Keratinocyte (primary cell): ENCODE measurements around the gene BCAP31.

Experiments used
- EZH2 ChIP-seq: IDR thresholded peaks from one replicate; pipeline ENCODE4 v1.6.1; 2012; ENCODE audit warnings: inconsistent platforms, mild to moderate bottlenecking, low read length, moderate library complexity
- TF ChIP-seq, protein P1 (sequence below), 3 experiments: IDR thresholded peaks in 1 of 3; conservative IDR thresholded peaks in 1 of 3; optimal IDR thresholded peaks in 1 of 3; 2 replicates in 2 of 3; 3 replicates in 1 of 3; pipeline versions ENCODE3 to v1.5.1; 2011; ENCODE audit warnings: low read length in 3 of 3, mild to moderate bottlenecking in 3 of 3, moderate library complexity in 2 of 3, control low read depth in 1 of 3, inconsistent platforms in 1 of 3; ENCODE audit not compliant: insufficient read depth in 2 of 3; ENCODE audit errors: extremely low read depth in 1 of 3

- TF ChIP-seq, protein P1, sequence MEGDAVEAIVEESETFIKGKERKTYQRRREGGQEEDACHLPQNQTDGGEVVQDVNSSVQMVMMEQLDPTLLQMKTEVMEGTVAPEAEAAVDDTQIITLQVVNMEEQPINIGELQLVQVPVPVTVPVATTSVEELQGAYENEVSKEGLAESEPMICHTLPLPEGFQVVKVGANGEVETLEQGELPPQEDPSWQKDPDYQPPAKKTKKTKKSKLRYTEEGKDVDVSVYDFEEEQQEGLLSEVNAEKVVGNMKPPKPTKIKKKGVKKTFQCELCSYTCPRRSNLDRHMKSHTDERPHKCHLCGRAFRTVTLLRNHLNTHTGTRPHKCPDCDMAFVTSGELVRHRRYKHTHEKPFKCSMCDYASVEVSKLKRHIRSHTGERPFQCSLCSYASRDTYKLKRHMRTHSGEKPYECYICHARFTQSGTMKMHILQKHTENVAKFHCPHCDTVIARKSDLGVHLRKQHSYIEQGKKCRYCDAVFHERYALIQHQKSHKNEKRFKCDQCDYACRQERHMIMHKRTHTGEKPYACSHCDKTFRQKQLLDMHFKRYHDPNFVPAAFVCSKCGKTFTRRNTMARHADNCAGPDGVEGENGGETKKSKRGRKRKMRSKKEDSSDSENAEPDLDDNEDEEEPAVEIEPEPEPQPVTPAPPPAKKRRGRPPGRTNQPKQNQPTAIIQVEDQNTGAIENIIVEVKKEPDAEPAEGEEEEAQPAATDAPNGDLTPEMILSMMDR (optimal IDR thresholded peaks at IDR 0.05 in 1 of 3, IDR thresholded peaks at IDR 0.05 in 1 of 3, conservative IDR thresholded peaks at IDR 0.05 in 1 of 3; ENCODE audit: extremely low read depth in 1 of 3, insufficient read depth in 2 of 3, low read length in 3 of 3) = no peak
- TF ChIP-seq EZH2 = no peak
Measured at GRCh38 chrX:153706799-153707198, 17.4 kb downstream of the BCAP31 start.
